Suprapubic skin (tissue), 3 donors: ENCODE data around the gene PRLR.

Source experiments
- CTCF ChIP-seq, 2 donors: fragments of 200-600 bp in 1 of 2; fragments of 450-650 bp in 1 of 2; sonication (generic) in 1 of 2; IDR thresholded peaks; one replicate each; pipeline ENCODE4 v1.5.1; 2016 to 2019; ENCODE audit warnings: antibody characterized with exemption in 2 of 2, mild to moderate bottlenecking in 1 of 2, moderate library complexity in 1 of 2
- POLR2A ChIP-seq, 2 donors: fragments of 450-650 bp; IDR thresholded peaks; one replicate each; pipeline ENCODE4 v1.6.1; 2017; ENCODE audit warnings: antibody characterized with exemption in 2 of 2, mild to moderate bottlenecking in 2 of 2, moderate library complexity in 2 of 2

GRCh38 chr5:35045280-35045679 lies 185.0 kb downstream of the PRLR start:
- TF ChIP-seq CTCF (IDR thresholded peaks at IDR 0.05) = no peak
- no peak for TF ChIP-seq POLR2A (IDR thresholded peaks at IDR 0.05)
